Fibroblast of skin of right biceps (primary cell): Measurements from ENCODE around the gene SHMT2.
"Not testable (repeated sequence)": the region's sequence is repeated elsewhere in the genome, so short reads cannot be mapped to it uniquely, and the experiment has no call there.

Experiments used
- DNase-seq: peaks from one replicate; pipeline ENCODE4 v3.0.0-alpha.2; 2013

The SHMT2 gene

DNA sequence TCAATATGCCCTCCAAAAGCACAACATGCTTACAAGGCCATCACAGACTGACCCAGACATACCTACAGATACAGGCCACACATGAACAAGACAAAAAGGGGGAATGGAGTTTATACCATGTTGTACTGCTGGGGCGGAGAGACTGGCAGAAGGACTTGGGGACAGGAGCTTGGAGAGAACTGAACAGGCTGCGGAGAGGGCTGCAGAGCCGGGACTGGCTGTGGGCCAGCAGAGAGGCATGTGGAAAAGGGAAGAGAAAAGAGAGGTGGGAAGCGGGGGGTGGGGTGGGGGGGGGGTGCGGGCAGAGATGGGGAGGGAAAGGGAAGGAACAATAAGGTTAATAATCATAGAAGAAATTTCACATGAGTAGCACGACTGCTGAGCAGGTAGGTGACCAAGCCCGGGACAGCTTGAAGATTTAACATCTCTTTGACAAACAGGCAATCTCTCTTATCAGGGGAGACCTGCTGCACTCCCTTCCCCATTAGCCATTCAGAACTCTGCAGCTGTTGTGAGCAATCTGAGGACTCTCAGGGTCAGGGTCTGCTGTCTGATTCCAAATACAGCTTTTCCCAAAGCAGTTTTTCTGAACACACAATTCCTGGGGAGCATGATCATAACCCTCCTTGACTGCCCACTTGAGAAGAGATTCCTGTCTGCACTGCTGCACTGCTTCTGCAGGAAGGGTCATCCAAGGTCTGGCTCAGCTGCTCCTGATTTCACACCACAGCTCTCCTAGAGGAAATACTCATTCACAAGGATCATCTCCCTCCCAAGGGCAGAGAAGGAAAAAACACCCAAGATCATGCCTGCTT lies 43.0 kb downstream of the SHMT2 start:
- DNase-seq, result peak; percentile 22

DNA sequence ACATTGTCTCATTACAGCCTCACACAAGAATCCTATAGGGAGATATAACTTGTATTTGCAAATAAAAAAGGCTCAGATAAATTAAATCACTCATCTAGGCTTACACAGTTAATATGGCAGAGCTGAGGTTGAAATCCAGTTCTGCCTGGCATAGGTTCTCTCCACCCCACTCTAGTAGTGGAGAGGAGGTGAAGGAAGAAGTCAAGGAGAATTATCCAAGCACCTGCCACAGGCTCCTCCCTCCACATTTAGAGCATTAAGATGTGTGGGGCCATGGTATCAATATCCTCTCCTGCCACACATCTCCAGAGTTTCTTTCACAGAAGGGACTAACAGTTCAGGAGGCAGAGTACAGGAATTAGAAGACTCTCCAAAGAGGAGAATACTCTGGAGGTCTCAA lies 44.0 kb downstream of the SHMT2 start:
- DNase-seq, result no peak

DNA sequence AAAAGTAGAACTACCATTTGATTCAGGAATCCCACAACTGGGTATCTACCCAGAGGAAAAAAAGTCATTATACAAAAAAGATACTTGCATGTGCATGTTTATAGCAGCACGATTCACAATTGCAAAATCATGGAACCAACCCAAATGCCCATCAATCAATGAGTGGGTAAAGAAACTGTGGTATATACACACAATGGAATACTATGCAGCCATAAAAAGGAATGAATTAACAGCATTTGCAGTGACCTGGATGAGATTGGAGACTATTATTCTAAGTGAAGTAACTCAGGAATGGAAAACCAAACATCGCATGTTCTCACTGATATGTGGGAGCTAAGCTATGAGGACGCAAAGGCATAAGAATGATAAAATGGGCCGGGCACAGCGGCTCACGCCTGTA lies 46.7 kb downstream of the SHMT2 start:
- DNase-seq, result not testable (repeated sequence)

DNA sequence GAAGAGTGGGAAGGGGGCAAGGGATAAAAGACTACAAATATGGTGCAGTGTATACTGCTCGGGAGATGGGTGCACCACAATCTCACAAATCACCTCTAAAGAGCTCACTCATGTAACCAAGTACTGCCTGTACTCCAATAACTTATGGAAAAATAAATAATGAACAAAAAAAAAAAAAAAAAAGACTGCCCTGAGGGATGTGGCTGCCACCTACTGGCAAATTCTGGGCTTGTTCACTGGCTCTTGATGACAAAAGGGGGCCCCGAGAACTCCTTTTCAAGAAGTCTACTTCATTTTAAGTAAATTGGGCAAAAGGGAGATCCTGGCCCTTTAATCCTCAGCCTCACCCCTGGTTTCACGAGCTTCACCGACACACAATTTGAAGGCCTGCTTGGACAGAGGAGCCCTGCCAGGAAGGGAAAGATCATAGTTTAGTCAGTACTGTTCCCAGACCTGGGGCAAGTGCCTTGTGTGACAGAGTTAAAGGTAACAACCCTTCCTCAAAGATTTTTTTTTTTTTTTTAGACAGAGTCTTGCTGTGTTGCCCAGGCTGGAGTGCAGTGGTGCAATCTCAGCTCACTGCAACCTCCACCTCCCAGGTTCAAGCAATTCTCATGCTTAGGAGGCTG lies 47.5 kb downstream of the SHMT2 start:
- DNase-seq, result peak; percentile 39

DNA sequence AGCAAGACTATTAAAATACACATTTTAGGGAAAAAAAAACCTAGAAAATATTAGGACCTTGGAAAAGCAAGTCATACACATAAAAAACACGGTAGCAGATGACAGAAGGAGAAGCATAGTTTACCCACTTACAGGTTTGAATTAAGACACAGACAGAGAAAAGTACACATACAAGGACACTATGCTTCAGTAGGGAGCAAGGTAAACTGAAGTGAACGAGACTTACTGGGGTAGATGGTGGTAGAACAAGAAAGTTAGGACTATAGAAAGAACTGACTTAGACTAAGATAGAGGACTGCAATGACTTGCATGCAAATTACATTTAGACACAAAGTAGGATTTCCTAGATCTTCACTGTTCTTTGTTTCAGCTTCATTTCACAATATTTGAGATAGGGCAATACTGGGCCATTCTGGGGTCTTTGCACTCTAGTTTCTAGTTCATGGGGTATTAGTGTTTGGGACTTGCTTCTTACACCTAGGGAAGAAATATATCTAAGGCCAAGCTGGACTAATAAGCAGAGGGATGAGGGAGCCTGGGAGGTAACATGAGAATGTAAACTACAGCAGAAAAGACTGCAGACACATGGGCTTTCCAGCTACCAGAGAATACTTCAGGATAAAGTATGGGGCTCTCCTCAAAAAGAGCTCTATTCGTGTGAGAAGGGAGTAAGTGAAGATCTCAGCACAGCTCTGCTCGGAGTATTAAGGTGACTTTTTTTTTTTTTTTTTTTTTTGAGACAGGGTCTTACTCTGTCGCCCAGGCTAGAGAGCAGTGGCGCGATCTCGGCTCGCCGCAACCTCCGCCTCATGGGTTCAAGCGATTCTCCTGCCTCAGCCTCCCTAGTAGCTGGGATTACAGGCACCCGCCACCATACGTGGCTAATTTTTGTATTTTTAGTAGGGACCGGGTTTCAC lies 49.2 kb downstream of the SHMT2 start:
- no peak for DNase-seq

DNA sequence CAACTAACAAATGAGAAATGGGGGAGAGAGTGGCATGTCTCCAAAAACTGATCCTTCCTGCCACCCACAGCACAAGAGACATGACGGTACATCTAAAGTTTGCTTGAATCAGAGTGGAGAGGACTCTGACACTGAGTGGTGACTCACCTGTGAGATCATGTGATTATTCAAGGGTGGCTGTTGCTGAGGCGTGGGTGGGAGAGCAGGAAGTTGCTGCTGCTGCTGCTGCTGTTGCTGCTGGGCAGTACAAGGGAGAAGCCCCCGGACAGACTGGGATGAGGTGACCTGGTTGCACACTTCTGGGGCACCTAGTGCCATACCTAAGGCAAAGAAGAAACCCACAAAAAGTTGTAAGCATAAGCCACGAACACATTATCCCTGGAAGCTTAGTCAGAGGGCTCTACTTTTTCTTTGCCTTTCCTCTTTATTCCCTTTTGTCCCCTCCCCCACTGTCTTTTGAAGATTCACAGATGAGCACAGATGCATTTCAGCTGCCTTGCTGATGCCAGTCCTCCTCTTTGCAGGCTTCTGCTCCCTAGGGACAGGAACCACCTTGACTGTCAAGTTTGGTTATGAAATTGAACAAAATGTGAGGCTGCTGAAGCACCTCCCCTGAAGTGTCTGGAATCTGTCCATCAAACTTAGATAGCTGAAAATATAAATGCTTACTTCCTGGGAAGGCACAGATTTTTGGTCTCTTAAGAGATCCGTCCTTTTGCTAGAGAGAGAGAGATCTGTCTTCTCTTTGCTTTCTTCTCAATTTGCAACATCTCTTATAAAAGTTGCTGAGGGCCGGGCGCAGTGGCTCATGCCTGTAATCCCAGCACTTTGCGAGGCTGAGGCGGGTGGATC lies 50.9 kb downstream of the SHMT2 start:
- DNase-seq, result peak; percentile 97

DNA sequence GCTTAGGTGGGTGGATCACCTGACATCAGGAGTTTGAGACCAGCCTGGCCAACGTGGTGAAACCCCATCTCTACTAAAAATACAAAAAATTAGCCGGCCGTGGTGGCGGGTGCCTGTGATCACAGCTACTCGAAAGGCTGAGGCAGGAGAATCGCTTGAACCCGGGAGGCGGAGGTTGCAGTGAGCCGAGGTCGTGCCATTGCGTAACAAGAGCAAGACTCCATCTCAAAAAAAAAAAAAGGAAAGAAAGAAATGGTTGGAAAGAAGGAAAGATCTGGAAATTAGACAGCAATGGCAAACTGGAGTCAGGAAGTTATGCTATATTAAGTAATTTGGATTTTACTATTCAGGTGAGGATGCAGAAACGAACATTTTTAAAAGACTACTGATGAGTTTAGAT lies 52.6 kb downstream of the SHMT2 start:
- DNase-seq, result not testable (repeated sequence)
